Measurements from ENCODE around the gene NMNAT1. TPM values are rescaled to one million over a fixed set of nuclear protein-coding genes. Genes with fewer than 3 reads are reported as not detected.

Gene NMNAT1
- total RNA-seq, 1 experiment from 2014 or later: 2.8 TPM

GRCh38 chr1:9912264-9912936 is 30.9 kb upstream of the NMNAT1 start:
- no peak overlapping the region for H3T11ph ChIP-seq (ENCODE audit: low read length)
- Mint-ChIP-seq H3K36me3 (ENCODE audit: insufficient read depth in 1 of 3, low read depth in 3 of 3) (no peaks in the 10 kb centered on the region), H3K4me3 (peak overlapping the region; percentile 14 to 41; a peak in 4 of 5 replicates)

More at GRCh38 chr1:9912264-9912936, 30.9 kb upstream of the NMNAT1 start:
- peak overlapping the region in 2 of 3 experiments; percentile 7 to 65; a peak in 3 of 7 replicates for H3K27ac Mint-ChIP-seq
- Histone ChIP-seq H4K5ac (ENCODE audit: insufficient read length, low read depth, low read length) (no peak overlapping the region), H3K18ac (ENCODE audit: insufficient read length, low read depth, low read length) (no peak overlapping the region), H3K56ac (ENCODE audit: insufficient read length, low read depth, low read length) (no peak overlapping the region), H3K79me2 (ENCODE audit: insufficient read depth, low read length) (peaks cover 2% of the 10 kb centered on the region; the same call in 1 of the 2 replicates), H2BK15ac (ENCODE audit: low read depth, low read length) (no peak overlapping the region), H3K27me3 (ENCODE audit: insufficient read depth, low read length) (no peaks in the 10 kb centered on the region), H3K23ac (ENCODE audit: insufficient read length, low read depth, low read length) (no peak overlapping the region), H2AFZ (ENCODE audit: low read length) (no peak overlapping the region), H3K4me1 (ENCODE audit: insufficient read depth, low read length) (0 out of 2 replicates have a peak, but pooled peaks cover 2% of the 10 kb centered on the region), H2BK120ac (ENCODE audit: low read depth, low read length, poor library complexity, severe bottlenecking) (no peak overlapping the region), H3K27ac (ENCODE audit: insufficient read length, low read depth, low read length) (no peak overlapping the region), H2BK5ac (ENCODE audit: insufficient read length, low read length) (no peak overlapping the region), H3K9ac (ENCODE audit: extremely low read depth, insufficient read length, low read length) (no peak overlapping the region), H3K4me2 (ENCODE audit: insufficient read depth, insufficient read length, low read length) (no peak overlapping the region), H2BK12ac (ENCODE audit: insufficient read length, low read depth, low read length) (no peak overlapping the region), H3K23me2 (ENCODE audit: insufficient read length, low read depth, low read length, poor library complexity, severe bottlenecking) (peaks cover 12% of the 10 kb centered on the region), H3K14ac (ENCODE audit: insufficient read depth, low read length) (no peak overlapping the region), H2AK5ac (ENCODE audit: insufficient read length, low read length) (no peak overlapping the region), H4K91ac (ENCODE audit: insufficient read length, low read depth, low read length) (no peak overlapping the region), H2BK20ac (ENCODE audit: low read depth, low read length, poor library complexity, severe bottlenecking) (no peak overlapping the region), H3K9me3 (ENCODE audit: control insufficient read depth, low read depth, low read length) (no peaks in the 10 kb centered on the region), H3K4ac (ENCODE audit: low read depth, low read length) (no peak overlapping the region), H4K20me1 (ENCODE audit: control insufficient read depth, insufficient read depth, insufficient read length) (no peaks in the 10 kb centered on the region), H4K8ac (replicated peaks; ENCODE audit: insufficient read length, low read depth, low read length) (no peak overlapping the region), H3K79me1 (ENCODE audit: insufficient read depth, low read depth, low read length, poor library complexity, severe bottlenecking) (no peaks in the 10 kb centered on the region)
- no peak for DNase-seq
- H3K27me3 Mint-ChIP-seq (ENCODE audit: low read depth): no peaks in the 10 kb centered on the region; the same call in 1 of the 2 replicates
- no peak for TF ChIP-seq CTCF (conservative IDR thresholded peaks at IDR 0.05)
- H3K4me1 Mint-ChIP-seq: peaks cover 25 to 29% of the 10 kb centered on the region in 2 experiments
- H3K9me3 Mint-ChIP-seq: no peaks in the 10 kb centered on the region
- no CpG with 5 or more reads among the region's 12 CpGs for WGBS (ENCODE audit: extremely low coverage, insufficient read length, low lambda C conversion rate)
